Measurements from ENCODE around the gene ANKRD12.

The ANKRD12 gene

GRCh38 chr18:9126337-9126736 is 10.2 kb upstream of the ANKRD12 start:
- no peak for TF ChIP-seq CTCF (conservative IDR thresholded peaks at IDR 0.05; ENCODE audit: low read length)
- no peak for TF ChIP-seq EZH2phosphoT487 (IDR thresholded peaks at IDR 0.05; ENCODE audit: borderline replicate concordance)
- H3K79me2 ChIP-seq (ENCODE audit: insufficient read depth, low read length), result peaks cover 14% of the 10 kb centered on the region
- no peaks in the 10 kb centered on the region for H3K9me3 ChIP-seq (ENCODE audit: insufficient read depth, low read depth, low read length)
- no peak overlapping the region for H3K4me2 ChIP-seq (ENCODE audit: low read depth, low read length, poor library complexity, severe bottlenecking)
- peaks cover 17% of the 10 kb centered on the region for H4K20me1 ChIP-seq (ENCODE audit: insufficient read depth, low read length, poor library complexity, severe bottlenecking)
- no peak overlapping the region for H3K9ac ChIP-seq (ENCODE audit: low read depth, low read length, poor library complexity, severe bottlenecking)
- no peaks in the 10 kb centered on the region for H3K4me1 ChIP-seq (ENCODE audit: insufficient read depth, low read length, poor library complexity, severe bottlenecking)
- no peaks in the 10 kb centered on the region for H3K9me2 ChIP-seq (replicated peaks; ENCODE audit: low read depth, low read length)
- H3K27me3 ChIP-seq (ENCODE audit: insufficient read depth, low read length, poor library complexity, severe bottlenecking), result no peaks in the 10 kb centered on the region
- H2AFZ ChIP-seq (ENCODE audit: low read length), result no peak overlapping the region
- no peaks in the 10 kb centered on the region for H3F3A ChIP-seq (ENCODE audit: low read depth)
- peaks cover 92% of the 10 kb centered on the region for H3K36me3 ChIP-seq (ENCODE audit: insufficient read depth, low read length)
- no peak overlapping the region for H3K4me3 ChIP-seq (ENCODE audit: low read length, poor library complexity, severe bottlenecking)

GRCh38 chr18:9130195-9130594 is 6.4 kb upstream of the ANKRD12 start:
- peaks cover 83% of the 10 kb centered on the region for H3K36me3 ChIP-seq (ENCODE audit: insufficient read depth, low read length)

GRCh38 chr18:9130806-9131205 is 5.8 kb upstream of the ANKRD12 start:
- Histone ChIP-seq H3K9me3 (ENCODE audit: insufficient read depth, low read depth, low read length) (no peaks in the 10 kb centered on the region), H3K36me3 (ENCODE audit: insufficient read depth, low read length) (peaks cover 77% of the 10 kb centered on the region), H3K9me2 (replicated peaks; ENCODE audit: low read depth, low read length) (no peaks in the 10 kb centered on the region), H3K27me3 (ENCODE audit: insufficient read depth, low read length, poor library complexity, severe bottlenecking) (no peaks in the 10 kb centered on the region), H4K20me1 (ENCODE audit: insufficient read depth, low read length, poor library complexity, severe bottlenecking) (peaks cover 14% of the 10 kb centered on the region), H3K4me2 (ENCODE audit: low read depth, low read length, poor library complexity, severe bottlenecking) (no peak overlapping the region), H3K9ac (ENCODE audit: low read depth, low read length, poor library complexity, severe bottlenecking) (no peak overlapping the region), H3K79me2 (ENCODE audit: insufficient read depth, low read length) (0 out of 2 replicates have a peak, but pooled peaks cover 5% of the 10 kb centered on the region), H3K4me3 (ENCODE audit: low read length, poor library complexity, severe bottlenecking) (no peak overlapping the region), H2AFZ (ENCODE audit: low read length) (no peak overlapping the region), H3K4me1 (ENCODE audit: insufficient read depth, low read length, poor library complexity, severe bottlenecking) (peaks cover 4% of the 10 kb centered on the region), H3F3A (ENCODE audit: low read depth) (no peaks in the 10 kb centered on the region)
- TF ChIP-seq CTCF (conservative IDR thresholded peaks at IDR 0.05; ENCODE audit: low read length) (no peak), EZH2phosphoT487 (IDR thresholded peaks at IDR 0.05; ENCODE audit: borderline replicate concordance) (no peak)

More at GRCh38 chr18:9130195-9130594, 6.4 kb upstream of the ANKRD12 start:
- no peaks in the 10 kb centered on the region for H3K9me2 ChIP-seq (replicated peaks; ENCODE audit: low read depth, low read length)
- H3K4me2 ChIP-seq (ENCODE audit: low read depth, low read length, poor library complexity, severe bottlenecking), result no peak overlapping the region
- peaks cover 8% of the 10 kb centered on the region; the same call in 1 of the 2 replicates for H3K79me2 ChIP-seq (ENCODE audit: insufficient read depth, low read length)
- H2AFZ ChIP-seq (ENCODE audit: low read length), result no peak overlapping the region
- H4K20me1 ChIP-seq (ENCODE audit: insufficient read depth, low read length, poor library complexity, severe bottlenecking), result peaks cover 14% of the 10 kb centered on the region
- H3K4me3 ChIP-seq (ENCODE audit: low read length, poor library complexity, severe bottlenecking), result no peak overlapping the region
- no peaks in the 10 kb centered on the region for H3K4me1 ChIP-seq (ENCODE audit: insufficient read depth, low read length, poor library complexity, severe bottlenecking)
- no peak for TF ChIP-seq CTCF (conservative IDR thresholded peaks at IDR 0.05; ENCODE audit: low read length)
- TF ChIP-seq EZH2phosphoT487 (IDR thresholded peaks at IDR 0.05; ENCODE audit: borderline replicate concordance), result no peak
- no peak overlapping the region for H3K9ac ChIP-seq (ENCODE audit: low read depth, low read length, poor library complexity, severe bottlenecking)
- H3K9me3 ChIP-seq (ENCODE audit: insufficient read depth, low read depth, low read length), result no peaks in the 10 kb centered on the region
- no peaks in the 10 kb centered on the region for H3F3A ChIP-seq (ENCODE audit: low read depth)
- no peaks in the 10 kb centered on the region for H3K27me3 ChIP-seq (ENCODE audit: insufficient read depth, low read length, poor library complexity, severe bottlenecking)

All from Loucy (cell line).